Smooth muscle cell (in vitro differentiated cells): ENCODE measurements around the gene ZG16B. TPM values are rescaled to one million over a fixed set of nuclear protein-coding genes. Genes with fewer than 3 reads are reported as not detected.
A peak's percentile ranks its signal among the peaks of the same experiment; 100 is the strongest.

ENCODE experiments used
- DNase-seq: peaks from one replicate; lab custom pipeline; 2025; ENCODE audit not compliant: unreplicated experiment; lab: John Stamatoyannopoulos, UW
- H2AFZ ChIP-seq: fragments of 200-600 bp; sonication (generic); 2 replicates; pipeline ENCODE4 v1.6.0; 2016; ENCODE audit warnings: antibody characterized with exemption, low read depth, mild to moderate bottlenecking
- H3F3A ChIP-seq: fragments of 200-600 bp; sonication (generic); 2 replicates; pipeline ENCODE4 v1.6.0; 2017; ENCODE audit warnings: antibody characterized with exemption, low read depth
- H3K27ac ChIP-seq: fragments of 200-600 bp; sonication (generic); 2 replicates; pipeline ENCODE4 v1.5.1; 2016; ENCODE audit warnings: low read depth, mild to moderate bottlenecking
- H3K27me3 ChIP-seq: fragments of 200-600 bp; sonication (generic); 2 replicates; pipeline ENCODE4 v1.6.1; 2016; ENCODE audit warnings: low read depth, mild to moderate bottlenecking
- H3K36me3 ChIP-seq: fragments of 200-600 bp; sonication (generic); 2 replicates; pipeline ENCODE4 v1.5.1; 2016; ENCODE audit warnings: low read depth
- H3K4me1 ChIP-seq: fragments of 200-600 bp; sonication (generic); 2 replicates; pipeline ENCODE4 v1.5.1; 2016; ENCODE audit warnings: low read depth
- H3K4me2 ChIP-seq: fragments of 200-600 bp; sonication (generic); 2 replicates; pipeline ENCODE4 v1.6.0; 2016; ENCODE audit warnings: mild to moderate bottlenecking
- H3K4me3 ChIP-seq: fragments of 200-600 bp; sonication (generic); 2 replicates; pipeline ENCODE4 v1.5.1; 2016; ENCODE audit warnings: mild to moderate bottlenecking
- H3K79me2 ChIP-seq: fragments of 200-600 bp; sonication (generic); 2 replicates; pipeline ENCODE4 v1.6.0; 2016; ENCODE audit warnings: low read depth, mild to moderate bottlenecking
- H3K9ac ChIP-seq: fragments of 200-600 bp; sonication (generic); 2 replicates; pipeline ENCODE4 v1.6.0; 2016; ENCODE audit warnings: low read depth
- H3K9me3 ChIP-seq: fragments of 200-600 bp; sonication (generic); replicated peaks from 2 replicates; pipeline ENCODE4 v1.5.1; 2016; ENCODE audit warnings: low read depth
- H4K20me1 ChIP-seq: fragments of 200-600 bp; sonication (generic); 2 replicates; pipeline ENCODE4 v1.6.0; 2016; ENCODE audit warnings: low read depth
- CTCF ChIP-seq: fragments of 200-600 bp; sonication (generic); IDR thresholded peaks from 2 replicates; pipeline ENCODE4 v1.5.1; 2017; ENCODE audit warnings: borderline replicate concordance, mild to moderate bottlenecking, antibody characterized with exemption; ENCODE audit not compliant: insufficient read depth, poor library complexity, severe bottlenecking
- WGBS: methylation state at CpG from one replicate; pipeline ENCODE4 v1.1.7; 2016; ENCODE audit warnings: low lambda C conversion rate; 5-methylcytosine and 5-hydroxymethylcytosine counted together
- polyA plus RNA-seq: library from polyadenylated mRNA; unstranded; fragments of >200 nt; fragmentation: Nextera tagmentation; extraction: Ambion mirVana; gene quantifications from 2 replicates; pipeline ENCODE4 v1.2.1, GENCODE V29; 2016
- total RNA-seq: library from RNA; depleted of rRNA; stranded (reverse); fragments of >200 nt; gene quantifications from 2 replicates; pipeline ENCODE4 v1.2.3, GENCODE V29; 2014

Gene ZG16B
- total and polyA plus RNA-seq, 2 experiments from 2014 or later: not detected

GRCh38 chr16:2856061-2856670, 26.1 kb downstream of the ZG16B start:
- Histone ChIP-seq H3K4me1 (no peaks in the 10 kb centered on the region), H3K9me3 (no peaks in the 10 kb centered on the region), H3K4me3 (no peak overlapping the region), H3K9ac (no peak overlapping the region), H2AFZ (no peak overlapping the region), H3K4me2 (no peak overlapping the region), H3F3A (no peaks in the 10 kb centered on the region), H3K27me3 (peaks cover 20% of the 10 kb centered on the region), H3K36me3 (no peaks in the 10 kb centered on the region), H3K27ac (no peak overlapping the region), H4K20me1 (no peaks in the 10 kb centered on the region), H3K79me2 (no peaks in the 10 kb centered on the region)
- DNase-seq: no peak
- TF ChIP-seq CTCF: no peak
- 93% methylated on average over 13 of the region's 14 CpGs for WGBS

GRCh38 chr16:2856686-2857450, 26.8 kb downstream of the ZG16B start:
- WGBS: 92% methylated on average over 24 of the region's 24 CpGs
- Histone ChIP-seq H3K36me3 (no peaks in the 10 kb centered on the region), H3F3A (no peaks in the 10 kb centered on the region), H3K9me3 (no peaks in the 10 kb centered on the region), H3K27ac (no peak overlapping the region), H3K4me2 (no peak overlapping the region), H4K20me1 (no peaks in the 10 kb centered on the region), H3K4me1 (no peaks in the 10 kb centered on the region), H3K79me2 (no peaks in the 10 kb centered on the region), H3K27me3 (peaks cover 20% of the 10 kb centered on the region), H3K9ac (no peak overlapping the region), H2AFZ (no peak overlapping the region), H3K4me3 (peak overlapping the region; percentile 44)
- TF ChIP-seq CTCF: no peak
- no peak for DNase-seq

- Histone ChIP-seq H3K36me3 (no peaks in the 10 kb centered on the region), H3K27me3 (peaks cover 20% of the 10 kb centered on the region), H3K4me1 (no peaks in the 10 kb centered on the region), H3F3A (no peaks in the 10 kb centered on the region), H4K20me1 (no peaks in the 10 kb centered on the region), H3K27ac (no peak within 1 kb of the TSS), H3K79me2 (no peaks in the 10 kb centered on the region), H3K4me2 (peak within 1 kb of the TSS; percentile 72), H3K4me3 (peak within 1 kb of the TSS; percentile 44), H3K9me3 (no peaks in the 10 kb centered on the region), H2AFZ (no peak within 1 kb of the TSS), H3K9ac (no peak within 1 kb of the TSS)
- 13% methylated on average over 37 of the region's 42 CpGs for WGBS
- no peak for TF ChIP-seq CTCF
- DNase-seq: no peak
These were observed 27.5 kb downstream of the ZG16B start, which contains the start of gene PRSS22 for GRCh38 chr16:2857451-2858244. Gene PRSS22, minus strand, starts transcription at chr16:2858170. Its CDS starts 66 bp downstream, at chr16:2858104.
